ENCODE results near the gene CFH. TPM values are rescaled to one million over a fixed set of nuclear protein-coding genes. Genes with fewer than 3 reads are reported as not detected.

The CFH gene
- total RNA-seq: 10 to 100 TPM in 3 of 6 donors, 1 to 10 TPM in 3; 4.0 to 25.7 (median 12.1) TPM
- 1 to 10 TPM; 3.3 to 8.5 TPM for polyA plus RNA-seq

GRCh38 chr1:196651637-196652215 lies at the start of gene CFH:
TSS of gene CFH (plus strand) at chr1:196652043. CDS start at chr1:196652118, 75 bp downstream.
- Histone ChIP-seq H3K27ac (peak within 1 kb of the TSS in 1 of 4 donors; percentile 34), H3K27me3 (peaks cover 0 to 8% (median 4%) of the 10 kb centered on the region in 4 donors), H3K9me3 (no peaks in the 10 kb centered on the region), H3K36me3 (no peaks in the 10 kb centered on the region), H3K4me3 (peak within 1 kb of the TSS in 1 of 4 donors; percentile 0), H3K4me1 (peaks cover 0 to 4% (median 0%) of the 10 kb centered on the region in 3 donors)
- no peak for TF ChIP-seq CTCF (IDR thresholded peaks at IDR 0.05)
- DNase-seq: no peak
- FAIRE-seq: peak; percentile 32
- WGBS, 2 donors: 17 to 23% methylated on average over 5 of the region's 5 CpGs
- peak in 3 of 4 donors; percentile 46 to 69 (median 68) for ATAC-seq
- intact Hi-C loops (cut with DNase I): no loop called here

GRCh38 chr1:196603651-196604050 lies 48.2 kb upstream of the CFH start:
- H3K27me3 ChIP-seq: peaks cover 0 to 9% (median 0%) of the 10 kb centered on the region in 4 donors

GRCh38 chr1:196607981-196608380 lies 43.9 kb upstream of the CFH start:
- Histone ChIP-seq H3K4me3 (peak overlapping the region in 2 of 4 donors; percentile 34 to 44), H3K27ac (no peak overlapping the region), H3K9me3 (no peaks in the 10 kb centered on the region), H3K27me3 (peaks cover 0 to 9% (median 2%) of the 10 kb centered on the region in 4 donors), H3K36me3 (no peaks in the 10 kb centered on the region), H3K4me1 (no peaks in the 10 kb centered on the region)
- peak in 3 of 4 donors; percentile 12 to 26 (median 24) for ATAC-seq
- WGBS, 2 donors: 0 to 2% methylated on average over 8 of the region's 8 CpGs
- TF ChIP-seq CTCF (IDR thresholded peaks at IDR 0.05): no peak
- no peak for FAIRE-seq
- DNase-seq: no peak
- intact Hi-C loops (cut with DNase I): no loop called here

More at GRCh38 chr1:196603651-196604050, 48.2 kb upstream of the CFH start:
- Histone ChIP-seq H3K36me3 (no peaks in the 10 kb centered on the region), H3K9me3 (no peaks in the 10 kb centered on the region), H3K27ac (no peak overlapping the region), H3K4me1 (no peaks in the 10 kb centered on the region), H3K4me3 (no peak overlapping the region)
- FAIRE-seq (no peak), ATAC-seq (no peak), DNase-seq (no peak)
- TF ChIP-seq CTCF (IDR thresholded peaks at IDR 0.05): no peak
- intact Hi-C loops (cut with DNase I): no loop called here

GRCh38 chr1:196608390-196609369 lies 43.2 kb upstream of the CFH start, which contains the start of gene KCNT2:
TSS of gene KCNT2 (minus strand) at chr1:196608440. CDS start at chr1:196608309, 131 bp downstream.
- intact Hi-C loops (cut with DNase I): no loop called here
- H3K36me3 ChIP-seq: no peaks in the 10 kb centered on the region
- DNase-seq (peak; percentile 18 to 70 (median 34)), ATAC-seq (peak; percentile 55 to 79 (median 76)), FAIRE-seq (no peak)
- peaks cover 0 to 9% (median 2%) of the 10 kb centered on the region in 4 donors for H3K27me3 ChIP-seq
- no peaks in the 10 kb centered on the region for H3K9me3 ChIP-seq
- no peaks in the 10 kb centered on the region for H3K4me1 ChIP-seq
- H3K27ac ChIP-seq: no peak within 1 kb of the TSS
- TF ChIP-seq CTCF (IDR thresholded peaks at IDR 0.05): no peak
- H3K4me3 ChIP-seq: peak within 1 kb of the TSS in 3 of 4 donors; percentile 19 to 44 (median 34)
- WGBS, 2 donors: 2% methylated on average over 43 of the region's 43 CpGs
